OCI-LY7 (cell line): Measurements from ENCODE around the gene GCHFR. TPM values are rescaled to one million over a fixed set of nuclear protein-coding genes. Genes with fewer than 3 reads are reported as not detected.

Source experiments
- BruUV-seq: library from RNA; stranded (reverse); fragments of 400-500 nt; replicated peaks from 2 replicates; lab custom pipeline; 2021; lab: Mats Ljungman, UMichigan
- CTCF ChIA-PET: fragments of 300-600 bp; sonication (Branson Sonifier 250); formaldehyde crosslinking; loops from one replicate; lab custom pipeline; 2022; ENCODE audit warnings: antibody characterized with exemption; ENCODE audit not compliant: unreplicated experiment; lab: Charles Lee
- POLR2A ChIA-PET: fragments of 300-600 bp; sonication (Branson Sonifier 250); formaldehyde crosslinking; loops from one replicate; lab custom pipeline; 2022; ENCODE audit warnings: antibody characterized with exemption; lab: Charles Lee
- DNase-seq: peaks from one replicate; pipeline ENCODE4 v3.0.0-alpha.2; 2015; ENCODE audit warnings: low spot score
- H2AFZ ChIP-seq: fragments of 200-600 bp; sonication (generic), shearing (Covaris generic); 2 replicates; pipeline ENCODE4 v1.6.1; 2014; ENCODE audit warnings: mild to moderate bottlenecking, antibody characterized with exemption, low read length, moderate library complexity
- H3K27ac ChIP-seq: fragments of 200-600 bp; sonication (generic); 2 replicates; pipeline ENCODE4 v1.5.1; 2014; ENCODE audit warnings: mixed run types, low read depth, mild to moderate bottlenecking, moderate library complexity, low read length, inconsistent platforms; ENCODE audit not compliant: poor library complexity, severe bottlenecking
- H3K36me3 ChIP-seq: fragments of 200-600 bp; sonication (generic); 2 replicates; pipeline ENCODE4 v1.6.1; 2014; ENCODE audit warnings: mild to moderate bottlenecking, antibody characterized with exemption, low read length, moderate library complexity, mixed read lengths; ENCODE audit not compliant: insufficient read depth
- H3K4me1 ChIP-seq: fragments of 200-600 bp; sonication (generic); 2 replicates; pipeline ENCODE4 v1.5.1; 2014; ENCODE audit warnings: mild to moderate bottlenecking, low read length; ENCODE audit not compliant: insufficient read depth, poor library complexity, severe bottlenecking
- H3K4me2 ChIP-seq: fragments of 200-600 bp; sonication (generic); 2 replicates; pipeline ENCODE4 v1.6.1; 2014; ENCODE audit warnings: mild to moderate bottlenecking, low read length
- H3K4me3 ChIP-seq: fragments of 200-600 bp; sonication (generic); 2 replicates; pipeline ENCODE4 v1.5.1; 2014; ENCODE audit warnings: mild to moderate bottlenecking, low read depth, low read length; ENCODE audit not compliant: poor library complexity, severe bottlenecking
- H3K79me2 ChIP-seq: fragments of 200-600 bp; sonication (generic); 2 replicates; pipeline ENCODE4 v1.6.1; 2016; ENCODE audit warnings: low read depth, mild to moderate bottlenecking, low read length, moderate library complexity, mixed read lengths; ENCODE audit not compliant: insufficient read depth
- H3K9me2 ChIP-seq: fragments of 200-600 bp; sonication (generic); 2 replicates; pipeline ENCODE4 v1.6.1; 2016; ENCODE audit warnings: mild to moderate bottlenecking, low read length, mixed read lengths; ENCODE audit not compliant: insufficient read depth
- H3K9me3 ChIP-seq: fragments of 200-600 bp; sonication (generic); 2 replicates; pipeline ENCODE4 v1.6.1; 2014; ENCODE audit warnings: mild to moderate bottlenecking, mixed run types, low read length, mixed read lengths
- H4K20me1 ChIP-seq: fragments of 200-600 bp; sonication (generic); 2 replicates; pipeline ENCODE4 v1.6.1; 2014; ENCODE audit warnings: mild to moderate bottlenecking, antibody characterized with exemption, low read length, moderate library complexity, mixed read lengths; ENCODE audit not compliant: insufficient read depth
- CTCF ChIP-seq: fragments of 200-600 bp; sonication (generic); conservative IDR thresholded peaks from 2 replicates; pipeline ENCODE4 v1.5.1; 2014; ENCODE audit warnings: mild to moderate bottlenecking, antibody characterized with exemption, low read length, moderate library complexity, mixed read lengths
- EZH2phosphoT487 ChIP-seq: fragments of 200-600 bp; sonication (generic); IDR thresholded peaks from 2 replicates; pipeline ENCODE4 v1.6.1; 2018; ENCODE audit warnings: low read depth, borderline replicate concordance, mild to moderate bottlenecking, mixed run types, antibody characterized with exemption, low read length, moderate library complexity, mixed read lengths
- intact Hi-C: fragments of 100-400 bp; cut with micrococcal nuclease; formaldehyde crosslinking; loops from one replicate; pipeline ENCODE4 v1.10.0; 2022; ENCODE audit not compliant: unreplicated experiment
- total RNA-seq, 2 experiments: library from RNA; depleted of rRNA in 1 of 2; stranded (reverse); fragments of >200 nt in 1 of 2; shearing (Covaris generic) in 1 of 2; gene quantifications; 2 replicates each; pipeline ENCODE4 v1.2.3, GENCODE V29; 2014 to 2022

Gene GCHFR
- total RNA-seq, 2 experiments from 2014 or later, result 75.7 to 97.4 TPM

GRCh38 chr15:40743921-40744814, 19.7 kb upstream of the GCHFR start:
- no TSS peak for BruUV-seq
- H3K4me2 ChIP-seq, result no peak overlapping the region
- H3K4me1 ChIP-seq, result peaks cover 4% of the 10 kb centered on the region
- H3K4me3 ChIP-seq, result no peak overlapping the region
- H3K27ac ChIP-seq, result no peak overlapping the region
- DNase-seq, result no peak
- no peaks in the 10 kb centered on the region for H3K79me2 ChIP-seq
- H4K20me1 ChIP-seq, result peaks cover 6% of the 10 kb centered on the region; the same call in 1 of the 2 replicates
- no peaks in the 10 kb centered on the region for H3K9me2 ChIP-seq
- ChIA-PET POLR2A (interaction anchor here (1.2 kb wide), 1 partner anchor 50 kb away, joined by 3 read pairs; the partner anchor contains the start of gene RAD51), CTCF (interaction anchor here (2.2 kb wide), 1 partner anchor 38 kb away, joined by 6 read pairs; no protein-coding TSS in a partner anchor)
- no peak for TF ChIP-seq EZH2phosphoT487
- TF ChIP-seq CTCF, result 0 out of 2 replicates have a peak, but pooled peaks have one; percentile 15
- peaks cover 88% of the 10 kb centered on the region for H3K36me3 ChIP-seq
- H3K9me3 ChIP-seq, result no peaks in the 10 kb centered on the region
- H2AFZ ChIP-seq, result no peak overlapping the region
- intact Hi-C loops, result loop anchor here (5.0 kb wide), 1 partner anchor 67 kb away; no protein-coding TSS in a partner anchor

DNA sequence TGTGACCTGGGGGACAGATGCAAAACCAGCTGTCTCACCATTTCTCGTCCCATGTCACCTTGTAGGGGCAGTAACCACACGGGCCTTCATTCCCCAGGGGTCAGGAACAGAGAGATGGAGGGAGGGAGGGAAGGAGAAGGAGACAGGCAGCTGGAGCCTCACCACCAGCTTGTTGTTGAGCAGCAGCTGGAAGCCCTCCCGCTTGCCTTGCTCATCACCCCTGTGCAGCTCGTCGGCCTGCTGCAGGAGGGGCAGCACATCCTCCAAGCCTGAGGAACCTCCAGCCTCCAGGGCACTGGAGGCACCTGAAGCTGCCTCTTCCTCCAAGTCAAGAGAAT, 19.1 kb upstream of the GCHFR start:
- Histone ChIP-seq H2AFZ (no peak overlapping the region), H3K9me3 (no peaks in the 10 kb centered on the region), H3K36me3 (peaks cover 88% of the 10 kb centered on the region), H3K4me3 (no peak overlapping the region), H3K9me2 (no peaks in the 10 kb centered on the region), H4K20me1 (peaks cover 6% of the 10 kb centered on the region; the same call in 1 of the 2 replicates), H3K79me2 (no peaks in the 10 kb centered on the region), H3K4me1 (peaks cover 4% of the 10 kb centered on the region), H3K4me2 (no peak overlapping the region), H3K27ac (no peak overlapping the region)
- BruUV-seq, result no TSS peak
- intact Hi-C loops, result loop anchor here (5.0 kb wide), 2 partner anchors 67 to 148 kb away; partner anchors contain the start of gene VPS18
- CTCF ChIA-PET, result interaction anchor here (2.2 kb wide), 1 partner anchor 38 kb away, joined by 6 read pairs; no protein-coding TSS in a partner anchor
- TF ChIP-seq CTCF, result no peak
- no peak for TF ChIP-seq EZH2phosphoT487
- POLR2A ChIA-PET, result interaction anchor here (1.0 to 1.2 kb wide), 2 partner anchors 20 to 50 kb away, joined by 3 to 6 read pairs; partner anchors contain the start of gene RAD51
- no peak for DNase-seq
